ENCODE results near the gene MT4. TPM values are rescaled to one million over a fixed set of nuclear protein-coding genes. Genes with fewer than 3 reads are reported as not detected.

MT4 gene
- total and polyA plus RNA-seq, 2 experiments from 2014 or later = not detected

- no peak overlapping the region for H3K4me2 ChIP-seq (ENCODE audit: unreplicated experiment)
- no peak overlapping the region for H3K9ac ChIP-seq
- no peak overlapping the region for H3K27ac ChIP-seq
- H4K20me1 ChIP-seq (ENCODE audit: insufficient read depth) = no peaks in the 10 kb centered on the region
- H3K4me3 ChIP-seq = no peak overlapping the region
- H3K4me1 ChIP-seq (ENCODE audit: insufficient read depth) = no peaks in the 10 kb centered on the region
- H3K9me3 ChIP-seq (ENCODE audit: low read depth) = no peaks in the 10 kb centered on the region
- WGBS, 2 experiments (ENCODE audit: low coverage in 1 of 2, low lambda C conversion rate in 2 of 2, missing lambda C conversion rate in 2 of 2) = 83 to 84% methylated on average over 5 of the region's 5 CpGs
- H3K36me3 ChIP-seq (ENCODE audit: low read depth) = no peaks in the 10 kb centered on the region
- no peak for DNase-seq
- H3K79me2 ChIP-seq (ENCODE audit: insufficient read depth) = no peaks in the 10 kb centered on the region
- peaks cover 19% of the 10 kb centered on the region; the same call in 1 of the 2 replicates for H3K27me3 ChIP-seq (replicated peaks; ENCODE audit: insufficient read depth)
- no peak for TF ChIP-seq EZH2 (IDR thresholded peaks at IDR 0.05; ENCODE audit: insufficient read depth, poor library complexity, severe bottlenecking)
- no peak for TF ChIP-seq EZH2phosphoT487 (IDR thresholded peaks at IDR 0.05; ENCODE audit: insufficient read depth, low read depth)
- no peaks in the 10 kb centered on the region for H3K9me2 ChIP-seq (ENCODE audit: insufficient read depth)
- no peaks in the 10 kb centered on the region for H3F3A ChIP-seq (ENCODE audit: insufficient read depth)
- H2AFZ ChIP-seq = no peak overlapping the region
- in situ Hi-C loops (cut with MboI) = no loop called here
Observed at GRCh38 chr16:56594292-56594619, 29.4 kb downstream of the MT4 start.

GRCh38 chr16:56600398-56600999 is 35.6 kb downstream of the MT4 start:
- no peaks in the 10 kb centered on the region for H3K36me3 ChIP-seq (ENCODE audit: low read depth)
- H3K27me3 ChIP-seq (replicated peaks; ENCODE audit: insufficient read depth) = 0 out of 2 replicates have a peak, but pooled peaks cover 3% of the 10 kb centered on the region
- H3K27ac ChIP-seq = no peak overlapping the region
- H3K9me2 ChIP-seq (ENCODE audit: insufficient read depth) = no peaks in the 10 kb centered on the region
- peaks cover 6% of the 10 kb centered on the region for H3F3A ChIP-seq (ENCODE audit: insufficient read depth)
- peaks cover 4% of the 10 kb centered on the region for H3K4me1 ChIP-seq (ENCODE audit: insufficient read depth)
- DNase-seq = peak; percentile 83
- peak overlapping the region; percentile 78 for H2AFZ ChIP-seq
- H3K9ac ChIP-seq = no peak overlapping the region
- in situ Hi-C loops (cut with MboI) = no loop called here
- no peaks in the 10 kb centered on the region for H3K9me3 ChIP-seq (ENCODE audit: low read depth)
- H3K4me2 ChIP-seq (ENCODE audit: unreplicated experiment) = peak overlapping the region; percentile 68
- 24 to 28% methylated on average over 8 of the region's 8 CpGs for WGBS, 2 experiments (ENCODE audit: low coverage in 1 of 2, low lambda C conversion rate in 2 of 2, missing lambda C conversion rate in 2 of 2)
- no peak for TF ChIP-seq EZH2 (IDR thresholded peaks at IDR 0.05; ENCODE audit: insufficient read depth, poor library complexity, severe bottlenecking)
- no peak for TF ChIP-seq EZH2phosphoT487 (IDR thresholded peaks at IDR 0.05; ENCODE audit: insufficient read depth, low read depth)
- peak overlapping the region; percentile 33; the same call in 1 of the 2 replicates for H3K4me3 ChIP-seq
- no peaks in the 10 kb centered on the region for H4K20me1 ChIP-seq (ENCODE audit: insufficient read depth)
- H3K79me2 ChIP-seq (ENCODE audit: insufficient read depth) = no peaks in the 10 kb centered on the region

- H4K20me1 ChIP-seq (ENCODE audit: insufficient read depth) = no peaks in the 10 kb centered on the region
- peaks cover 14% of the 10 kb centered on the region for H3F3A ChIP-seq (ENCODE audit: insufficient read depth)
- no peaks in the 10 kb centered on the region for H3K79me2 ChIP-seq (ENCODE audit: insufficient read depth)
- no peaks in the 10 kb centered on the region for H3K9me2 ChIP-seq (ENCODE audit: insufficient read depth)
- TF ChIP-seq EZH2phosphoT487 (IDR thresholded peaks at IDR 0.05; ENCODE audit: insufficient read depth, low read depth) (no peak), EZH2 (IDR thresholded peaks at IDR 0.05; ENCODE audit: insufficient read depth, poor library complexity, severe bottlenecking) (no peak)
- DNase-seq = no peak
- H3K4me1 ChIP-seq (ENCODE audit: insufficient read depth) = peaks cover 12% of the 10 kb centered on the region
- 73 to 74% methylated on average over 9 of the region's 9 CpGs for WGBS, 2 experiments (ENCODE audit: low coverage in 1 of 2, low lambda C conversion rate in 2 of 2, missing lambda C conversion rate in 2 of 2)
- no peaks in the 10 kb centered on the region for H3K36me3 ChIP-seq (ENCODE audit: low read depth)
- in situ Hi-C loops (cut with MboI) = no loop called here
- H3K27me3 ChIP-seq (replicated peaks; ENCODE audit: insufficient read depth) = 0 out of 2 replicates have a peak, but pooled peaks cover 3% of the 10 kb centered on the region
- no peak overlapping the region for H3K4me3 ChIP-seq
- H2AFZ ChIP-seq = no peak overlapping the region
- H3K9me3 ChIP-seq (ENCODE audit: low read depth) = no peaks in the 10 kb centered on the region
- H3K27ac ChIP-seq = no peak overlapping the region
- no peak overlapping the region for H3K9ac ChIP-seq
- no peak overlapping the region for H3K4me2 ChIP-seq (ENCODE audit: unreplicated experiment)
Observed at GRCh38 chr16:56601325-56601724, 36.5 kb downstream of the MT4 start.

GRCh38 chr16:56603589-56603988 is 38.7 kb downstream of the MT4 start:
- Histone ChIP-seq H3K4me2 (ENCODE audit: unreplicated experiment) (no peak overlapping the region), H3K9ac (no peak overlapping the region), H3K9me2 (ENCODE audit: insufficient read depth) (no peaks in the 10 kb centered on the region), H3K27me3 (replicated peaks; ENCODE audit: insufficient read depth) (no peaks in the 10 kb centered on the region), H3K4me3 (no peak overlapping the region), H3K79me2 (ENCODE audit: insufficient read depth) (peaks cover 1% of the 10 kb centered on the region; the same call in 1 of the 2 replicates), H3K36me3 (ENCODE audit: low read depth) (no peaks in the 10 kb centered on the region), H2AFZ (no peak overlapping the region), H3K9me3 (ENCODE audit: low read depth) (no peaks in the 10 kb centered on the region), H3K4me1 (ENCODE audit: insufficient read depth) (peaks cover 28% of the 10 kb centered on the region), H3K27ac (no peak overlapping the region), H3F3A (ENCODE audit: insufficient read depth) (peaks cover 31% of the 10 kb centered on the region), H4K20me1 (ENCODE audit: insufficient read depth) (no peaks in the 10 kb centered on the region)
- no peak for TF ChIP-seq EZH2phosphoT487 (IDR thresholded peaks at IDR 0.05; ENCODE audit: insufficient read depth, low read depth)
- WGBS, 2 experiments (ENCODE audit: low coverage in 1 of 2, low lambda C conversion rate in 2 of 2, missing lambda C conversion rate in 2 of 2) = 89 to 93% methylated on average over 4 of the region's 4 CpGs
- DNase-seq = peak; percentile 44
- in situ Hi-C loops (cut with MboI) = no loop called here
